H9 (cell line): ENCODE data around the gene SLC2A5. TPM values are rescaled to one million over a fixed set of nuclear protein-coding genes. Genes with fewer than 3 reads are reported as not detected.
"Not testable (repeated sequence)": the region's sequence is repeated elsewhere in the genome, so short reads cannot be mapped to it uniquely, and the experiment has no call there.

Experiments
- DNase-seq: peaks from one replicate; pipeline ENCODE4 v3.0.0-alpha.2; 2017
- H2AFZ ChIP-seq: one replicate; pipeline ENCODE4 v1.6.1; 2013; ENCODE audit warnings: mild to moderate bottlenecking, low read length, control low read depth, moderate library complexity
- H2AK5ac ChIP-seq: 2 replicates; pipeline ENCODE4 v1.6.1; 2013; ENCODE audit warnings: low read length, control low read depth, mixed read lengths; ENCODE audit not compliant: insufficient read length
- H2BK120ac ChIP-seq: one replicate; pipeline ENCODE4 v1.6.1; 2013; ENCODE audit warnings: low read depth, mild to moderate bottlenecking, low read length, control low read depth, inconsistent platforms; ENCODE audit not compliant: poor library complexity, severe bottlenecking
- H2BK12ac ChIP-seq: 2 replicates; pipeline ENCODE4 v1.6.1; 2013; ENCODE audit warnings: low read length, control low read depth, mixed read lengths, low read depth; ENCODE audit not compliant: insufficient read length
- H2BK15ac ChIP-seq: 2 replicates; pipeline ENCODE4 v1.6.1; 2013; ENCODE audit warnings: low read depth, low read length, control low read depth
- H2BK20ac ChIP-seq: one replicate; pipeline ENCODE4 v1.6.1; 2013; ENCODE audit warnings: low read depth, mild to moderate bottlenecking, low read length, control low read depth, inconsistent platforms; ENCODE audit not compliant: poor library complexity, severe bottlenecking
- H2BK5ac ChIP-seq: 2 replicates; pipeline ENCODE4 v1.6.1; 2013; ENCODE audit warnings: low read length, control low read depth, mixed read lengths; ENCODE audit not compliant: insufficient read length
- H3K14ac ChIP-seq: 2 replicates; pipeline ENCODE4 v1.6.1; 2013; ENCODE audit warnings: low read length, control low read depth; ENCODE audit not compliant: insufficient read depth
- H3K18ac ChIP-seq: 2 replicates; pipeline ENCODE4 v1.6.1; 2013; ENCODE audit warnings: low read depth, mild to moderate bottlenecking, mixed read lengths, low read length, control low read depth; ENCODE audit not compliant: insufficient read length
- H3K23ac ChIP-seq: 2 replicates; pipeline ENCODE4 v1.6.1; 2013; ENCODE audit warnings: low read length, control low read depth, mixed read lengths, low read depth; ENCODE audit not compliant: insufficient read length
- H3K23me2 ChIP-seq: 2 replicates; pipeline ENCODE4 v1.6.1; 2013; ENCODE audit warnings: low read depth, mild to moderate bottlenecking, mixed read lengths, low read length, control low read depth; ENCODE audit not compliant: insufficient read length, poor library complexity, severe bottlenecking
- H3K27ac ChIP-seq: 2 replicates; pipeline ENCODE4 v1.5.1; 2013; ENCODE audit warnings: low read length, control low read depth, mixed read lengths, low read depth; ENCODE audit not compliant: insufficient read length
- H3K27me3 ChIP-seq: 2 replicates; pipeline ENCODE4 v1.6.1; 2013; ENCODE audit warnings: low read length, control low read depth, inconsistent platforms; ENCODE audit not compliant: insufficient read depth
- H3K4ac ChIP-seq: 2 replicates; pipeline ENCODE4 v1.6.1; 2013; ENCODE audit warnings: low read depth, mild to moderate bottlenecking, control low read depth, inconsistent platforms, low read length, moderate library complexity
- H3K4me1 ChIP-seq: 2 replicates; pipeline ENCODE4 v1.6.1; 2013; ENCODE audit warnings: low read length, control low read depth, inconsistent platforms; ENCODE audit not compliant: insufficient read depth
- H3K4me2 ChIP-seq: 2 replicates; pipeline ENCODE4 v1.6.1; 2013; ENCODE audit warnings: low read length, control low read depth, mixed read lengths; ENCODE audit not compliant: insufficient read length, insufficient read depth
- H3K56ac ChIP-seq: 2 replicates; pipeline ENCODE4 v1.6.1; 2013; ENCODE audit warnings: low read depth, mild to moderate bottlenecking, mixed read lengths, low read length, control low read depth; ENCODE audit not compliant: insufficient read length
- H3K79me1 ChIP-seq: 2 replicates; pipeline ENCODE4 v1.6.1; 2013; ENCODE audit warnings: low read depth, mild to moderate bottlenecking, moderate library complexity, low read length, control low read depth, inconsistent platforms; ENCODE audit not compliant: insufficient read depth, poor library complexity, severe bottlenecking
- H3K79me2 ChIP-seq: 2 replicates; pipeline ENCODE4 v1.6.1; 2013; ENCODE audit warnings: low read length, control low read depth, inconsistent platforms; ENCODE audit not compliant: insufficient read depth
- H3K9ac ChIP-seq: 2 replicates; pipeline ENCODE4 v1.6.1; 2013; ENCODE audit warnings: low read length, control low read depth, mixed read lengths; ENCODE audit not compliant: insufficient read length; ENCODE audit errors: extremely low read depth
- H3K9me3 ChIP-seq: one replicate; pipeline ENCODE4 v1.6.1; 2013; ENCODE audit warnings: low read depth, low read length, inconsistent platforms; ENCODE audit not compliant: control insufficient read depth
- H3T11ph ChIP-seq: one replicate; pipeline ENCODE4 v1.6.1; 2013; ENCODE audit warnings: mild to moderate bottlenecking, low read length, control low read depth, inconsistent platforms
- H4K20me1 ChIP-seq: one replicate; pipeline ENCODE4 v1.6.1; 2013; ENCODE audit not compliant: control insufficient read depth, insufficient read length, insufficient read depth
- H4K5ac ChIP-seq: 2 replicates; pipeline ENCODE4 v1.6.1; 2013; ENCODE audit warnings: low read depth, mild to moderate bottlenecking, mixed read lengths, low read length, control low read depth; ENCODE audit not compliant: insufficient read length
- H4K8ac ChIP-seq: replicated peaks from 2 replicates; pipeline ENCODE4 v1.6.1; 2013; ENCODE audit warnings: low read length, control low read depth, mixed read lengths, low read depth; ENCODE audit not compliant: insufficient read length
- H4K91ac ChIP-seq: 2 replicates; pipeline ENCODE4 v1.6.1; 2013; ENCODE audit warnings: low read depth, mild to moderate bottlenecking, moderate library complexity, mixed read lengths, low read length, control low read depth; ENCODE audit not compliant: insufficient read length
- H3K27ac Mint-ChIP-seq, 3 experiments: 2 replicates in 2 of 3; 3 replicates in 1 of 3; pipeline ENCODE4 v1.8.0; 2020 to 2021; ENCODE audit warnings: mixed read lengths in 3 of 3, mild to moderate bottlenecking in 1 of 3, moderate library complexity in 1 of 3
- H3K27me3 Mint-ChIP-seq: 2 replicates; pipeline ENCODE4 v1.8.0; 2021; ENCODE audit warnings: low read depth, mild to moderate bottlenecking, moderate library complexity, mixed read lengths
- H3K36me3 Mint-ChIP-seq, 3 experiments: 2 replicates in 2 of 3; 3 replicates in 1 of 3; pipeline ENCODE4 v1.8.0; 2020 to 2021; ENCODE audit warnings: low read depth in 3 of 3, mixed read lengths in 3 of 3; ENCODE audit not compliant: insufficient read depth in 1 of 3
- H3K4me1 Mint-ChIP-seq, 2 experiments: 2 replicates each; pipeline ENCODE4 v1.8.0; 2020; ENCODE audit warnings: mixed read lengths in 2 of 2
- H3K4me3 Mint-ChIP-seq, 2 experiments: 2 replicates in 1 of 2; 3 replicates in 1 of 2; pipeline ENCODE4 v1.8.0; 2020 to 2021; ENCODE audit warnings: mild to moderate bottlenecking in 2 of 2, mixed read lengths in 2 of 2, moderate library complexity in 1 of 2
- H3K9me3 Mint-ChIP-seq, 2 experiments: 2 replicates in 1 of 2; 3 replicates in 1 of 2; pipeline ENCODE4 v1.8.0; 2020; ENCODE audit warnings: mild to moderate bottlenecking in 2 of 2, mixed read lengths in 2 of 2, moderate library complexity in 1 of 2
- CTCF ChIP-seq: fragments of 200-600 bp; sonication (generic); conservative IDR thresholded peaks from 3 replicates; pipeline ENCODE4 v1.8.0; 2021; ENCODE audit warnings: antibody characterized with exemption, mild to moderate bottlenecking
- WGBS: extraction: QIAGEN DNeasy Blood & Tissue Kit; methylation state at CpG from one replicate; pipeline ENCODE4 v1.1.7; 2013; ENCODE audit warnings: missing lambda C conversion rate, low lambda C conversion rate, mixed read lengths; ENCODE audit not compliant: insufficient read length; ENCODE audit errors: extremely low coverage; 5-methylcytosine and 5-hydroxymethylcytosine counted together
- total RNA-seq: library from RNA; stranded (reverse); gene quantifications from 2 replicates; pipeline ENCODE4 v1.2.1, GENCODE V29; 2021

SLC2A5 gene
- total RNA-seq, 1 experiment from 2014 or later, result not detected

GRCh38 chr1:9022773-9023172 is 46.7 kb downstream of the SLC2A5 start:
- Histone ChIP-seq H2AFZ (no peak overlapping the region), H2BK15ac (no peak overlapping the region), H3K27me3 (no peaks in the 10 kb centered on the region), H2BK5ac (no peak overlapping the region), H2BK120ac (no peak overlapping the region), H3K27ac (no peak overlapping the region), H2BK20ac (no peak overlapping the region), H2AK5ac (no peak overlapping the region), H3K4me2 (no peak overlapping the region), H3K9me3 (no peaks in the 10 kb centered on the region), H3K14ac (no peak overlapping the region), H3T11ph (no peak overlapping the region), H4K20me1 (no peaks in the 10 kb centered on the region), H2BK12ac (no peak overlapping the region), H3K79me2 (no peaks in the 10 kb centered on the region), H4K5ac (no peak overlapping the region), H4K91ac (no peak overlapping the region), H3K79me1 (no peaks in the 10 kb centered on the region), H3K23ac (no peak overlapping the region), H3K9ac (no peak overlapping the region), H4K8ac (no peak overlapping the region), H3K4me1 (no peaks in the 10 kb centered on the region), H3K23me2 (no peaks in the 10 kb centered on the region), H3K56ac (no peak overlapping the region), H3K4ac (no peak overlapping the region), H3K18ac (no peak overlapping the region)
- no peak for DNase-seq
- Mint-ChIP-seq H3K27ac (0 out of 7 replicates have a peak overlapping the region, but pooled peaks of 1 of the 3 experiments have one; percentile 48), H3K9me3 (no peaks in the 10 kb centered on the region), H3K36me3 (no peaks in the 10 kb centered on the region; a peak in 1 of 7 replicates), H3K4me3 (no peak overlapping the region), H3K4me1 (peaks cover 0 to under 1% of the 10 kb centered on the region in 2 experiments; a peak in 1 of 4 replicates), H3K27me3 (no peaks in the 10 kb centered on the region)
- WGBS, result no CpG with 5 or more reads among the region's 10 CpGs
- TF ChIP-seq CTCF, result peak; percentile 27; the same call in 1 of the 3 replicates

- not testable (repeated sequence) for H4K20me1 ChIP-seq, H3K56ac ChIP-seq, H2BK5ac ChIP-seq, H3K4me2 ChIP-seq, H2BK20ac ChIP-seq, H3K4me1 Mint-ChIP-seq, H2BK15ac ChIP-seq, H3K9me3 Mint-ChIP-seq, H3K9me3 ChIP-seq, H3K14ac ChIP-seq, H3K4me1 ChIP-seq, H2AFZ ChIP-seq, H3K23ac ChIP-seq, H3K27ac Mint-ChIP-seq, H3K4me3 Mint-ChIP-seq, H3T11ph ChIP-seq, H4K8ac ChIP-seq, H3K23me2 ChIP-seq, H3K18ac ChIP-seq, H3K79me2 ChIP-seq, H3K9ac ChIP-seq, H2BK120ac ChIP-seq, H3K79me1 ChIP-seq, H4K5ac ChIP-seq, H3K27me3 ChIP-seq, H4K91ac ChIP-seq, H3K27me3 Mint-ChIP-seq, H3K4ac ChIP-seq, H2BK12ac ChIP-seq, DNase-seq, H3K36me3 Mint-ChIP-seq, H3K27ac ChIP-seq, H2AK5ac ChIP-seq
- WGBS, result no CpG with 5 or more reads among the region's 15 CpGs
These were observed 47.3 kb downstream of the SLC2A5 start for GRCh38 chr1:9022026-9022738.
